ENCODE results near the gene PPP2R5C. TPM values are rescaled to one million over a fixed set of nuclear protein-coding genes. Genes with fewer than 3 reads are reported as not detected.

PPP2R5C gene
- total RNA-seq, 1 experiment from 2014 or later, result 93.0 TPM

DNA sequence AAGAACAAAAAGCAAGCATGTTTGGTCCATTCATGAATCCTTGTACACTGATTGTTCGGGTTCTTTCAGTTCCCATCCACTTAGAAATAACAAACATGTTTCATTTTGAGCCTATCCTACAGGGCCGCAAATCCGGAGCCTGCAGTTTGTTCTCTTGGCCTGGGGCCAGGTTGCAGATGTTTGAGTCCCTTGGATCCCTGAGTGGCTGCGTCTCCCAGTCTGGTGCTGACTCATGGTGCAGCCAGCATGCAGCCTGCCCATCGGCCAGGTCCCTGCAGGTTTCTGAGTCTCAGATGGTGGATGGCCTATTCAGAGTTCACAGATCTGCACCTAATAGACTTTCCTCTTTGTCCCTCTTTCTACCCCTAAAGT lies 201.0 kb downstream of the PPP2R5C start:
- no peak overlapping the region for H3K9ac ChIP-seq (ENCODE audit: extremely low read depth, insufficient read length, low read length)
- H3K56ac ChIP-seq (ENCODE audit: insufficient read length, low read depth, low read length), result no peak overlapping the region
- no peak overlapping the region for H3K4ac ChIP-seq (ENCODE audit: low read depth, low read length)
- H2BK12ac ChIP-seq (ENCODE audit: insufficient read length, low read depth, low read length), result no peak overlapping the region
- H3T11ph ChIP-seq (ENCODE audit: low read length), result no peak overlapping the region
- no peak overlapping the region for H3K27ac ChIP-seq (ENCODE audit: insufficient read length, low read depth, low read length)
- H2BK120ac ChIP-seq (ENCODE audit: low read depth, low read length, poor library complexity, severe bottlenecking), result no peak overlapping the region
- H3K79me1 ChIP-seq (ENCODE audit: insufficient read depth, low read depth, low read length, poor library complexity, severe bottlenecking), result no peaks in the 10 kb centered on the region
- H3K9me3 ChIP-seq (ENCODE audit: control insufficient read depth, low read depth, low read length), result no peaks in the 10 kb centered on the region
- no peak overlapping the region for H4K5ac ChIP-seq (ENCODE audit: insufficient read length, low read depth, low read length)
- no peak overlapping the region for H2AK5ac ChIP-seq (ENCODE audit: insufficient read length, low read length)
- H3K18ac ChIP-seq (ENCODE audit: insufficient read length, low read depth, low read length), result no peak overlapping the region
- no peak overlapping the region for H3K14ac ChIP-seq (ENCODE audit: insufficient read depth, low read length)
- no peak overlapping the region for H3K27ac Mint-ChIP-seq
- peaks cover 22 to 28% of the 10 kb centered on the region in 2 experiments for H3K4me1 Mint-ChIP-seq
- no peak overlapping the region for H2AFZ ChIP-seq (ENCODE audit: low read length)
- TF ChIP-seq, protein P1, sequence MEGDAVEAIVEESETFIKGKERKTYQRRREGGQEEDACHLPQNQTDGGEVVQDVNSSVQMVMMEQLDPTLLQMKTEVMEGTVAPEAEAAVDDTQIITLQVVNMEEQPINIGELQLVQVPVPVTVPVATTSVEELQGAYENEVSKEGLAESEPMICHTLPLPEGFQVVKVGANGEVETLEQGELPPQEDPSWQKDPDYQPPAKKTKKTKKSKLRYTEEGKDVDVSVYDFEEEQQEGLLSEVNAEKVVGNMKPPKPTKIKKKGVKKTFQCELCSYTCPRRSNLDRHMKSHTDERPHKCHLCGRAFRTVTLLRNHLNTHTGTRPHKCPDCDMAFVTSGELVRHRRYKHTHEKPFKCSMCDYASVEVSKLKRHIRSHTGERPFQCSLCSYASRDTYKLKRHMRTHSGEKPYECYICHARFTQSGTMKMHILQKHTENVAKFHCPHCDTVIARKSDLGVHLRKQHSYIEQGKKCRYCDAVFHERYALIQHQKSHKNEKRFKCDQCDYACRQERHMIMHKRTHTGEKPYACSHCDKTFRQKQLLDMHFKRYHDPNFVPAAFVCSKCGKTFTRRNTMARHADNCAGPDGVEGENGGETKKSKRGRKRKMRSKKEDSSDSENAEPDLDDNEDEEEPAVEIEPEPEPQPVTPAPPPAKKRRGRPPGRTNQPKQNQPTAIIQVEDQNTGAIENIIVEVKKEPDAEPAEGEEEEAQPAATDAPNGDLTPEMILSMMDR (conservative IDR thresholded peaks at IDR 0.05), result no peak
- H3K23ac ChIP-seq (ENCODE audit: insufficient read length, low read depth, low read length), result no peak overlapping the region
- H3K23me2 ChIP-seq (ENCODE audit: insufficient read length, low read depth, low read length, poor library complexity, severe bottlenecking), result peaks cover 14% of the 10 kb centered on the region
- no peaks in the 10 kb centered on the region for H3K36me3 Mint-ChIP-seq (ENCODE audit: insufficient read depth in 1 of 3, low read depth in 3 of 3)
- H3K4me2 ChIP-seq (ENCODE audit: insufficient read depth, insufficient read length, low read length), result no peak overlapping the region
- H3K27me3 Mint-ChIP-seq (ENCODE audit: low read depth), result peaks cover 43% of the 10 kb centered on the region
- no peaks in the 10 kb centered on the region; a peak in 1 of 5 replicates for H3K9me3 Mint-ChIP-seq
- H2BK15ac ChIP-seq (ENCODE audit: low read depth, low read length), result no peak overlapping the region
- H4K8ac ChIP-seq (replicated peaks; ENCODE audit: insufficient read length, low read depth, low read length), result no peak overlapping the region
- H3K4me1 ChIP-seq (ENCODE audit: insufficient read depth, low read length), result no peaks in the 10 kb centered on the region
- no peak overlapping the region for H2BK5ac ChIP-seq (ENCODE audit: insufficient read length, low read length)
- peaks cover 4% of the 10 kb centered on the region; the same call in 1 of the 2 replicates for H3K27me3 ChIP-seq (ENCODE audit: insufficient read depth, low read length)
- no peaks in the 10 kb centered on the region for H4K20me1 ChIP-seq (ENCODE audit: control insufficient read depth, insufficient read depth, insufficient read length)
- no CpG with 5 or more reads among the region's 5 CpGs for WGBS (ENCODE audit: extremely low coverage, insufficient read length, low lambda C conversion rate)
- DNase-seq, result no peak
- H3K4me3 Mint-ChIP-seq, result no peak overlapping the region
- no peak overlapping the region for H2BK20ac ChIP-seq (ENCODE audit: low read depth, low read length, poor library complexity, severe bottlenecking)
- no peak overlapping the region for H4K91ac ChIP-seq (ENCODE audit: insufficient read length, low read depth, low read length)
- H3K79me2 ChIP-seq (ENCODE audit: insufficient read depth, low read length), result peaks cover 12% of the 10 kb centered on the region; the same call in 1 of the 2 replicates
